Left lung (tissue), 10 donors: ENCODE measurements around the gene HBD. TPM values are rescaled to one million over a fixed set of nuclear protein-coding genes. Genes with fewer than 3 reads are reported as not detected.

Experiments
- ATAC-seq: fragments of 200-7000 bp; cut with Tn5 transposase; one replicate; pipeline ENCODE4 v1.9.1; 2020; ENCODE audit warnings: moderate library complexity
- DNase-seq, 4 donors: peaks; one replicate each; pipeline ENCODE4 v3.0.0-alpha.2; 2013 to 2020
- H3K27ac ChIP-seq, 2 donors: fragments of 200-600 bp; sonication (generic) in 1 of 2; one replicate each; pipeline versions ENCODE4 v1.5.0 to v1.8.0; 2020 to 2021
- H3K27me3 ChIP-seq, 2 donors: fragments of 200-600 bp; sonication (generic) in 1 of 2; one replicate each; pipeline versions ENCODE4 v1.5.0 to v1.8.0; 2020 to 2021
- H3K36me3 ChIP-seq, 2 donors: fragments of 200-600 bp; sonication (generic) in 1 of 2; one replicate each; pipeline versions ENCODE4 v1.5.0 to v1.8.0; 2020 to 2021
- H3K4me1 ChIP-seq, 2 donors: fragments of 200-600 bp; one replicate each; pipeline ENCODE4 v1.8.0; 2021
- H3K4me3 ChIP-seq, 2 donors: fragments of 200-600 bp; sonication (generic) in 1 of 2; one replicate each; pipeline versions ENCODE4 v1.5.0 to v1.8.0; 2020 to 2021; ENCODE audit warnings: mild to moderate bottlenecking in 1 of 2
- H3K9me3 ChIP-seq, 2 donors: fragments of 200-600 bp; sonication (generic) in 1 of 2; one replicate each; pipeline versions ENCODE4 v1.5.0 to v1.8.0; 2020 to 2021
- CTCF ChIP-seq, 2 donors: fragments of 200-600 bp; sonication (generic) in 1 of 2; IDR thresholded peaks; one replicate each; pipeline versions ENCODE4 v1.5.0 to v1.8.0; 2021; ENCODE audit warnings: antibody characterized with exemption in 2 of 2
- intact Hi-C, 2 donors: fragments of 100-400 bp; cut with DNase I; formaldehyde crosslinking; loops; one replicate each; pipeline versions ENCODE4 v1.11.2 to v1.14.2; 2022
- polyA plus RNA-seq, 6 donors: library from polyadenylated mRNA; unstranded; fragments of 120-200 nt; gene quantifications; one replicate each; pipeline ENCODE4 v1.2.1, GENCODE V29; 2013; ENCODE audit not compliant: insufficient read length in 6 of 6
- total RNA-seq, 2 donors: library from RNA; stranded (reverse); fragmentation: NEBNext Ultra II Directional; extraction: Animal tissue kit (Norgen Biotek cat#: 25700); gene quantifications; one replicate each; pipeline ENCODE4 v1.2.1, GENCODE V29; 2021
- donor health status: DM: no; HTN: yes; CAD: no.
- donor health status: DM: no; HTN: no; CAD: no.

HBD gene
- total and polyA plus RNA-seq, 8 donors: 0.44 to 1.2 (median 0.82) TPM; not detected in 1

DNA sequence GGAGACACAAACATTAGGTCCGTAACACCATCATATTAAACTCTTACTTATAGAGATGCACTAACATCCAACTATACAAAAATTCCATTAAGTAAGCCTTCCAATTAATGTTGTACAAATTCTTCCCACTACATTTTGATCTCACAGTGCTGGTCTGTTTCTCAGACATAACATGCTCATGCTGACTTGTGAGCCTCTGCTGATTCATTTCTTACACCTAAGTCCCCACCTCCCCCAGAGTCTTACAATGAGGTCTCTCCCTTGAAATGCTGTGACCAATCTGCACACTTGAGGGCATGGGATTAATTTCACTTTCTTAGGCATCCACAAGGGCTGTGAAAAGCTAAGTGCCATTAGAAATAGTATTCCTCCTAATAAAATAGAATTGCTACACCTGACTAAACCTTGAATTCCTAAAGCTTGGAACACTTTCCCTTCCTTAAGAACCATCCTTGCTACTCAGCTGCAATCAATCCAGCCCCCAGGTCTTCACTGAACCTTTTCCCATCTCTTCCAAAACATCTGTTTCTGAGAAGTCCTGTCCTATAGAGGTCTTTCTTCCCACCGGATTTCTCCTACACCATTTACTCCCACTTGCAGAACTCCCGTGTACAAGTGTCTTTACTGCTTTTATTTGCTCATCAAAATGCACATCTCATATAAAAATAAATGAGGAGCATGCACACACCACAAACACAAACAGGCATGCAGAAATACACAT is 13.3 kb upstream of the HBD start:
- Histone ChIP-seq H3K27me3 (no peaks in the 10 kb centered on the region), H3K4me1 (no peaks in the 10 kb centered on the region), H3K9me3 (no peaks in the 10 kb centered on the region), H3K36me3 (no peaks in the 10 kb centered on the region), H3K4me3 (no peak overlapping the region), H3K27ac (no peak overlapping the region)
- TF ChIP-seq CTCF (IDR thresholded peaks at IDR 0.05): no peak
- intact Hi-C loops: no loop called here
- no peak for DNase-seq
- ATAC-seq: no peak

- no peaks in the 10 kb centered on the region for H3K27me3 ChIP-seq
- H3K27ac ChIP-seq: no peak overlapping the region
- DNase-seq: no peak
- H3K9me3 ChIP-seq: no peaks in the 10 kb centered on the region
- H3K4me1 ChIP-seq: no peaks in the 10 kb centered on the region
- H3K4me3 ChIP-seq: no peak overlapping the region
- ATAC-seq: no peak
- no peaks in the 10 kb centered on the region for H3K36me3 ChIP-seq
- intact Hi-C loops: no loop called here
- TF ChIP-seq CTCF (IDR thresholded peaks at IDR 0.05): no peak
These were observed 12.6 kb upstream of the HBD start for GRCh38 chr11:5246772-5247471.

GRCh38 chr11:5245155-5245554 is 10.9 kb upstream of the HBD start:
- Histone ChIP-seq H3K9me3 (no peaks in the 10 kb centered on the region), H3K4me1 (no peaks in the 10 kb centered on the region), H3K4me3 (no peak overlapping the region), H3K27ac (no peak overlapping the region), H3K36me3 (no peaks in the 10 kb centered on the region), H3K27me3 (no peaks in the 10 kb centered on the region)
- ATAC-seq (no peak), DNase-seq (no peak)
- intact Hi-C loops: no loop called here
- no peak for TF ChIP-seq CTCF (IDR thresholded peaks at IDR 0.05)

DNA sequence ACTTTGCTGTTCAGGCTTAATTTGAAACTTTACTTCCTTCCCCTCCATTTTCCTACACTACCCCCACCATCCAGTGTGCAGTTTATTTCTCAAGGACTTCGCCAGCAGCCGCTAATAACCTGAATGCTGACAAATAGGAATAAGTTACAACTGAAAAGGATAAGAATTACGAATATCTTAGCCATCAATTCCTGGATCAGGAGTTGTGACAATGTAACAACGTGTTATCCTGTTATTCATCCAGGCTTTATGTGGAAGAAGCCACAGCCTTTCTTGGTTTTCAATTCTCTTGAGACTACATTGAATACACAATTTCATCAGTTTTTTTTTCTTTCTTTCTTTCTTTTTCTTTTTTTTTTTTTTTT is 9.5 kb upstream of the HBD start:
- Histone ChIP-seq H3K36me3 (no peaks in the 10 kb centered on the region), H3K27ac (no peak overlapping the region), H3K27me3 (no peaks in the 10 kb centered on the region), H3K4me1 (no peaks in the 10 kb centered on the region), H3K4me3 (no peak overlapping the region), H3K9me3 (no peaks in the 10 kb centered on the region)
- ATAC-seq (no peak), DNase-seq (no peak)
- TF ChIP-seq CTCF (IDR thresholded peaks at IDR 0.05): no peak
- intact Hi-C loops: no loop called here

DNA sequence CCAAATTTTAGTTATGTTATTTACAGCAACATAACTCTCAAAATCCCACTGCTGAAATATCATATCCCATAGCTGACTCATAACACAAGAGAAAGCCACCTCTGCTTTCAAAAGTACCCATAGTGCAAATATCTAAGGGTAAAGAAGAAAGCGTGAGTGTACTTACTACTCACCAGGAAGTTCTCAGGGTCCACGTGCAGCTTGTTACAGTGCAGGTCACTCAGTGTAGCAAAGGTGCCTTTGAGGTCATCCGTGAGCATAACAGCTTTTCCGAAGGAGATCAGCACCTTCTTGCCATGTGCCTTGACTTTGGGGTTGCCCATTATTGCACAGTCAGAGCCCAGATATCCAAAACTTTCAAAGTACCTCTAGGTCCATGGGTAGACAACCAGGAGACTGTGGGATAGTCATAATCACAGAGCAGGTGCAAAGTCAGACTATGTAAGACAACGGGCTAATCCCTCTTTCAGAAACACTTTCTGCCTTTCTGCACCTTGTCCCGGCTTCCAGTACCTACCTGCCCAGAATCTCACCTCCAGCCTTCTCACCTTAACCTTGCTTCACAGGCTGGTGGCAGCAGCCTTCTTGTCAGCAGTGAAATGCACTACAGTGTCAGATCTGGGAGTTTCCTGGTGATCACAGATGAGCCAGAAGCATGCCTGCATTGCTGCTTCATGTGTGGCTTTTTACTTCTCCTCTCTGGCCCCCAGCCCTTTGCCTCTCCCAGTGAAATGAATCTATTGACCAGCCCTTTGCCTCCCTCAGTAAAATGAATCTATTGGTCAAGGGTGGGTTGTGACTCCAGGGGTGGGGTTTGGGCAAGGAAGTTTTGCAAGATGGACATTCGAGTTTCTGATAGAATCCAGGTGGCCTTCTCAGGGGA is 8.9 kb upstream of the HBD start:
- no peak for TF ChIP-seq CTCF (IDR thresholded peaks at IDR 0.05)
- Histone ChIP-seq H3K27me3 (no peaks in the 10 kb centered on the region), H3K4me3 (no peak overlapping the region), H3K36me3 (no peaks in the 10 kb centered on the region), H3K27ac (no peak overlapping the region), H3K9me3 (no peaks in the 10 kb centered on the region), H3K4me1 (no peaks in the 10 kb centered on the region)
- DNase-seq (no peak), ATAC-seq (no peak)
- intact Hi-C loops: no loop called here
